Amniotic stem cell (primary cell): ENCODE results near the gene CFC1.
"Not testable (repeated sequence)": the region's sequence is repeated elsewhere in the genome, so short reads cannot be mapped to it uniquely, and the experiment has no call there.

Experiments
- DNase-seq: peaks from one replicate; lab custom pipeline; 2025; lab: John Stamatoyannopoulos, UW

The CFC1 gene

DNA sequence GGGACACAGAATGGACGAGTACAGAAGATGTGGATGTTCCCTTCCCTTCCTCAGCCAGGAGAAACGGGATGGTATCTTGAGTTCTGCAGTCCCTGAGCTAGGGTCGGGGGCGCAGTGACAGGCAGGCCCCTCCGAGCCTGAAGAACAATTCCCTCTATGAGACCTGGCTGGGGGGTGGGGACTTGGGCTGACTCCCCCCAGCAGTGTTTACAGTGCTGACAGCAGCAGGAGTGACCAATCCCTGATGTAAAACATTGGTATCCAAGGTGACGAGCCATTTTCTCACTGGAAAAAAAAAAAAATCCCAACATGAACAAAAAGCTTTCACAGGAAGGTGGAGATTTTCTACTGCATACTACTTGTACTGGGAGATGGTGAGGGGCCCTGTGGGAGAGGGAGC lies at the start of gene CFC1:
TSS of gene CFC1 (minus strand) at position 183 of the 400 bp plus-strand sequence. CDS start 288 bp downstream, outside the sequence.
- not testable (repeated sequence) for DNase-seq

DNA sequence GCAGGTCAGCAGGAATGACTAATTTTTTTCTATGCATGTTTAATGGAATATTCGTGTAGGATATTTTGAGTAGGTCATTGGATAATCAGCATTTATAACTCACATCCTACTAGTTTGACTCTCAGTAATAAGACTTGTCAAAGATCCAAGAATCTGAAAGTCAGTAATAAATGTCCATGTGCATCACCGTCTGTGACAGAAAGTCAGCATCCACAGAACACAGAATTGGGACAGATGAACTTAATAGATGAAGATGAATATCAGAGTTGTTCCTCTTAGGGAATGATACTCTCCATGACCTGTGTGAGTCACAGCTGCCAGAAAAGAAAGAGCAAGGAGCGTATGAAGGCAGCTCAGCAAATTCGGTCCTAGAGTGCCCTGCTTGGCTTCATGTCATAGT lies 42.3 kb upstream of the CFC1 start:
- not testable (repeated sequence) for DNase-seq

DNA sequence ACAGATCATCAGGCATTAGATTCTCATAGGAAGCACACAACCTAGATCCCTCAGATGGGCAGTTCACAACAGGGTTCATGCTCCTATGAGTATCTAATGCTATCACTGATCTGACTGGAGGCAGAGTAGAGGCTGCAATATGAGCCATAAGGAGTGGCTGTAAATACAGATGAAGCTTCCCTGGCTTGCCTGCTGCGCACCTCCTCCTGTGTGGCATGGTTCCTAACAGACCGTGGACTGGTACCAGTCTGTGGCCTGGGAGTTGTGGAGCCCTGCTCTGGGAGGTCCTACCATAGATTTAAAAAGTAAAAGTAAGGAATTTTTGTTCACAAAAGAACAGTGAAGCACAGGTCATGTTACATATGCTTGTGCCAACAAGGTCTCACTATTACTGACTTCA lies 39.6 kb upstream of the CFC1 start:
- DNase-seq, result not testable (repeated sequence)

DNA sequence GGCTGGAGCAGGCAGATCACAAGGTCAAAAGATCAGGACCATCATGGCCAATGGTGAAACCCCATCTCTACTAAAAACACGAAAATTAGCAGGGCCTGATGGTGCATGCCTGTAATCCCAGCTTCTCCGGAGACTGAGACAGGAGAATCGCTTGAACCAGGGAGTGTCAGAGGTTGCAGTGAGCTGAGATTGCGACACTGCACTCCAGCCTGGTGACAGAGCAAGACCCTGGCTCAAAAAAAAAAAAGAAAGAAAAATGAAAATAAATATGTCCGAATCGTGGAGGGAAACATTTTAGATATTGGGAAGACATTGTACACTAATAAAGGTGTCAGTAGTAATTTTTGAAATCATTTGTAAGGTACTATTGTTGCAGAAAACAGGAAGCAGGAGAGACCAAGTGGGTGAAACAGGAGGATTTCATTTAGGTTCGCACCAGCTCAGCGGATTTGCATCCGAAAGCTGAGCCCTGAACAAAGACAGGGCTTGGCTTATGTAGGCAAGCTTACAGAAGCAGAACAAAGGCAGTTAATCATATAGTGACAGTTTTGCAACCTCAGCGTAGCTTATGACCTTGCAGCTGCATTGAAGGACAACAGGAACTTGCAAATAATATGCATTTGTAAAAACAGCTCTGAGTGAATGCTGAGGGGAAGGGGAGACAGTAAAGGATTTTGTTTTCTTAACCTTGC lies 29.6 kb upstream of the CFC1 start:
- not testable (repeated sequence) for DNase-seq

DNA sequence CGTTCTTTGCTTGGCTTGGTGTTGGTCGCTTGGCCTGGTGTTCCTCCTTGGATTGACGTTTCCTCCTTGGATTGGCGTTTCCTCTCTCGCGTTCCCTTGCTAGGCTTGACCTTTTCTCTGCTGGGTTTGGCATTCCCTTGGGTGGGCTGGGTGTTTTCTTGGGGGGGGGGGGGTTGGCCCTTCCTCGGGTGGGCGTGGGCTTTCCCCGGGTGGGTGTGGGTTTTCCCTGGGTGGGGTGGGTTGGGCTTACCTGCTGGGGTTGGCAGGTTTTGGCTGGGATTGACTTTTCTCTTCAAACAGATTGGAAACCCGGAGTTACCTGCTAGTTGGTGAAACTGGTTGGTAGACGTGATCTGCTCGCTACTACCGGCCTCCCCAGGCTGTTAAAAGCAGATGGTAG lies 11.8 kb upstream of the CFC1 start, which contains the start of gene POTEJ:
TSS of gene POTEJ (plus strand) at position 301 of the 400 bp plus-strand sequence. CDS start at position 394, 93 bp downstream.
- DNase-seq, result not testable (repeated sequence)

DNA sequence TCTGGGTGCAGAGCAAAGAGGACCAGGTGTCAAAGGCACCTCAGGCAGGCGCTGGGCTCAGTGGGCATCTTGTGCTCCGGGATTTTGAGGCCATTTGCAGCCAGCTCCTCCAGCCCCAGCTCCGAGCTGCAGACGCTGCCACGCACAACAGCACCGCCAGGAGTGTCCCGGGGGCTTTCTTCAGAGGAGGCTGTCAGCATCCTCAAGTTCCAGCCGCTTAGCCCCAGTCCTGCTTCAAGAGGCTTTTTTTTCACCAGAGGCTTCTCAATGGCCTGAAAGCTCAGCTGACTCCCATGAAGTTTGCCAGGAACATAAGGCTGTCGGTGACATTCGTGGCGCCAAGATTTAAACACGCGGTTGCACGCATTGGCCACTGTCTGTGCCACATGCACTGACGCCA lies 11.1 kb upstream of the CFC1 start:
- DNase-seq, result not testable (repeated sequence)

DNA sequence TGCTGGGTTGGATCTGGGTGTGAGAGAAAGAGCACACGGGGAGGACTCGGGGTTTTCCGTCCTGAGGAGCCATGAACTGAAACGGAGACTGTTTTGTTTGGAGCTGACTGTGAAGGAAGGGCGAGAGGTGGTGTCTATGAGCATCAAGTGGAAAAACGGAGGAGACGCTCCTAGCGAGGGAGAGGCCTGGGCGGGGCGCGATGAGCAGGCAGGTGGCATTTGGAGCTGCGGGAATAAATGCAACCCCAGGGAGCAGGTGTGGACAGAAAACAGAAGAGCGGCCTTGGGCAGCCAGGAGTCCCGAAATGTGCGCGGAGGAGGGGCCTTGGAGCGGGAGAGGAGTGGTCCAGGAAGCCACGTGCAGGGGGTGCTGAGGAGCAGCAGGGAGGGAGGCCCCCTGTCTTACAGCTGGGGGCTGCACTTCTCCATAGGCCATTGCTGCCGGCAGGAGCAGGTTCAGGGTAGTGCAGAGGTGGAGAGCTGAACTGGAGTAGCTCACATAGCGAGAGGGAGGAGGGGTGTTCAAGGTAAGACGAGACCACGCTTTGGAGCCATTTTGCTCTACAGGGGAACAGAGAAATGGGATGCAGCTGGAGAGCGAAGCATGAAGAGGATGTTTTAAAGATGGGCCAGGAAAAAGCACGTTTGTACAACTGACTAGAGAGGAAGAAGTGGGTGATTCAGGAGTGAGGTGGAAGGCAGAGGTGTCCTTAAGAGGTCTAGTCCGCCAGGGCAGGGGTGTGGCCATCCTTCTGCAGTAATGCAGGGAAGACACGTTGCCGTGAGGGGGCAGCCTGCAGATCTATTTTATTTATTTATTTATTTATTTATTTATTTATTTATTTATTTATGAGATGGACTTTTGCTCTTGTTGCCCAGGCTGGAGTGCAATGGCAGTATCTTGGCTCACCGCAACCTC lies 9.9 kb upstream of the CFC1 start:
- not testable (repeated sequence) for DNase-seq

DNA sequence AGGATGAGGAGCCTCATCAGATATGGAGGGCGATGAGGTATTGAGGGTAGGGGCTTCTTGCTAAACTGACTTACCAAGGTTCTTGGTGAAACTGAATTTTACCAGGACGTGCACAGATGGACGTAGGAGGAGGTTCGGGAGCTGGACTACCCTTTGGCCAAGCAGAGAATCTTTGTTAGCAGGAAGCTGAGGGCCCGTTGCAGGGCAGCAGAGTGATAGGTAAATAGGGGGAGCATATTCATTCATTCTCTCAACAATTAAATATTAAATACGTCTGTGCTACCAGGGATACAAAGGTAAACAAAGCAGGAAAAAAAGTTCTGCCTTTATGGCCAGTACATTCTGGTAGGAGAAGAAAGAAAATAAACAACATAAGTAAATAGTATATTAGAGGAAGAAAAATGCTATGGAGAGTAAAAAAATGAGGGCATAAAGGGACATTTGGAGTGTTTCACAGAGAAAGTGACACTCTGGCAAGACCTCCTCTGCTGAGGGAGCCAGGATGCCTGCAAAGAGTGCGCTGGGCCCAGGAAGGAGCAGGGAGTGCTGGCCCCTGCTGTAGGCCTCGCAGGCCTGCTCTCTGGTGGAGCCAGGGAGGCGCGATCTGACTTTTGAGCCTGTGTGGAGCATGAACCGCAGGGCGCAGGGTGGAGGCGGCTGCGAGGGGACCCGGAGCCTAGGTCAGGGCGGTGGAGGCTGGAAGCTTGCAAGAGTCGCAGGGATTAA lies 9.1 kb upstream of the CFC1 start:
- not testable (repeated sequence) for DNase-seq

DNA sequence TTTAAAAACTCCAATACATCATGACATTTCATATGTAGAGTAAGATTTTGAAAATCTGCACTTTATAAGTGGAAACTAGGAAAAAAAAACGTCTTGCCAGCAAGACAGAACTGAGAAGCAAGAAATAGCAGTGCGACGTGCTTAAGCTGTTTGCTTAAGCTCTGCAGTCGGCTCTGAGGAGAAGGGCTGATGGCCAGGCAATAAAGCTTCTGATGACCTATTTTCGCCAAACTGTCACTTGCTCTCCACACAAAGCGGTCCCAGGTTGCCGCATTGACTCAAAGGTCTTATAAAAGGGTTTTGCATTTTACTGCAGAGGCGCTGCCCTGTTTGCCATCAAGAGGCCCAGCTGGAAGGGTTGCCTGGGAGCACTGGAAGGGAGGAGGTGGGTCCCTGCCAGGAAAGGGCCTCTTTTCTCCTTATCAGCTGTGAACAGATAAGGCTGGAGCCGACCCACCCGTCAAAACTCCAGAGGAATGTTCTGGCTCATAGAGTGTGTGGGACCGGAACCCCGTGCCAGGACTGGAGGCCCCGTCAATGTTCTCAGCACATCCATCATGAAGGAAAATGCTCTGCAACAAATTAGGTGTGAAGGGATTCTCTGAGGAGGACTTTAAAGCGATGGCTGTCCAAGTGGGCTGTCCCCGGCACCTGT lies 2.4 kb upstream of the CFC1 start:
- DNase-seq, result not testable (repeated sequence)

DNA sequence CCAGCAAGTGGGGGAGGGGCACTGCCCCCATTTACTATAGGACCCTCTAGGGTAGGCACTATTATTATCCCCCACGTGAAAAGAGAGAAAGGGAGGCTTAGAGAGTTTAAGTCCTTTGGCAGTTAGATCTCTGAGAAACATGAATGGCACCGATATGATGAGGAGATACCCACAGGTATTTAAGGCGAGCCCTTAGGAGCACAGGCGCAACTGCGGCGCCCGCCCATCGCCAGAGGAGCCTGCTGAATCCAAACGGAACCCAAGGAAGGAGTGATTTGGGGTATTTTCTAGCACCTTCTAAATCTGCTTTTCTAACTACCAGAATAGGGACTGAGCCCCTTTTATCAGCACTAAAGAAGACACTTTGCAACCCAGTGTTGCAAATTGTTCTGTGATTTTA lies 551 bp upstream of the CFC1 start:
- not testable (repeated sequence) for DNase-seq

DNA sequence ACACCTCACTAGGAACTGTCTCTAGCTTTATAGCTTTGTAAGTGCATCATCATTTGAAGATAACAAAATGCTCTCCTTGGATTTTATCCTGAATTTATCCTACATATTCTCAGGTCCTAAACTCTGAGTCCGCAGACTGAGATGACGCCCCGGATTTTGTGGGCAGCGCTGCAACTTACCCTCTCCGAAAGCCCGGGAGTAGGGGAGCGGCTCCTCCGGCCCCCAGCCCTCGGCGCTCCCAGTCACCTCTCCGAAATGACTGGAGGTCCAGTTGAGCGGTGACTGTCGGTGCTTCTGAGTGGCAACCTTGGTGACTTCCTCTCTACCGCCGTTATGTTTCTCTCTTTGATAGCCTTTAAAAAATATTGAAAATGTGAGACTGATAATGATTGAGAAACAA lies 912 bp downstream of the CFC1 start:
- DNase-seq, result not testable (repeated sequence)

DNA sequence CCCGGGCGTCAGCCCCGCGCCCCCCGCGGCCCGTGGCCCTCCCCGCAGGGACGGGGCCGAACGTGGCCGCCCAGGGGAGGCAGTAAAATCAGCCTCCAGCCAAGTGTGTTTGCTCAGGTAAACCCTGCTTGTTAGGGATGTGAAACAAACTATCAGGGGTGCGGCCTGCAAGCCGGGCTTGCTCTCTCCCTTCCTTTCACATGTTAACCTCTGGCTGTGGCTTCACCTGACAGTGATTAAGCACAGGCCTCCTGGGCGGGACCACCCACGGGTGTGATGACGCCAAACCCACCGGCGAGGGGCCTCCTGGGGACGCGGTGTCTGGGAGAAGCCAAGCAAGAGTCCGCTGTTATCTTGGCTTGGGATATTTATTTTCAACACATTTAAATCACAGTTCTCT lies 1.4 kb downstream of the CFC1 start:
- not testable (repeated sequence) for DNase-seq

DNA sequence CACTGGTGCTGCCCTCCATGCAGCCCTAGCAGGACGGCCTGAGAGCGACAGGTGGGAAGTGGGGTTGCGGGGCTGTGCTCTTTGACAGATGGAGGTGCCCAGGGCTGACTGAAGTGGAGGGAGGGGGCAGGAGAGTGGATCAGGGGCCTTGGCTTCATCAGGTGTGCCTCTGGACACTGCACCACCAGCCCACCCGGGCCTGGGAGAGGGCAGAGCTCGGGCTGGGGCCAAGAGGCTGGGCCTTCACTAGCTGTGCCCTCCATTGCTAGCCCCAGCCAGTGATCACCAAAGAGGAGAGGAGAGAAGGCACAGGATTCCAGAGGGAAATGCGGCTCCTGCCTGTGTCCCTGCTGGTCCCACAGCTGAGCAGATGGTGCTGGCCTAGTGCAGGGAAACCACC lies 2.6 kb downstream of the CFC1 start:
- DNase-seq, result not testable (repeated sequence)

DNA sequence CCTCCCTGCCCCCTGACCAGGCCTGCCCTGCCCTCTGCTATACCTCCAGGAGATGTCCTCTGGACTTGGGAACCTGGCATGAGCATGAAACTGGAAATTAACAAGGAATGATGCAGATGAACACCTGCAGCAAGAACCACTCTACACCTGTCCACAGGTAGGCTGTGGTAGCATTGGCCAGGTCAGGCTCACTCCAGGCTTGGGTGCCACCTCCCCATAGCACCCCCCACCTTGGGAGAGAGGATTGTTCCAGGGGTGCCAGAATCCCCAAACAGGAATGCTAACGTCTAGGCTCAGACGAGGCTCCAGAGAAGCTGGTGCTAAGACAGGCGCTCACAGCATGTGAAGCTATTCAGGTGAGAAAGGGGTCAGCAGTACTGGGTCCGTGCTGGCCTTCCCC lies 5.4 kb downstream of the CFC1 start:
- DNase-seq, result not testable (repeated sequence)

DNA sequence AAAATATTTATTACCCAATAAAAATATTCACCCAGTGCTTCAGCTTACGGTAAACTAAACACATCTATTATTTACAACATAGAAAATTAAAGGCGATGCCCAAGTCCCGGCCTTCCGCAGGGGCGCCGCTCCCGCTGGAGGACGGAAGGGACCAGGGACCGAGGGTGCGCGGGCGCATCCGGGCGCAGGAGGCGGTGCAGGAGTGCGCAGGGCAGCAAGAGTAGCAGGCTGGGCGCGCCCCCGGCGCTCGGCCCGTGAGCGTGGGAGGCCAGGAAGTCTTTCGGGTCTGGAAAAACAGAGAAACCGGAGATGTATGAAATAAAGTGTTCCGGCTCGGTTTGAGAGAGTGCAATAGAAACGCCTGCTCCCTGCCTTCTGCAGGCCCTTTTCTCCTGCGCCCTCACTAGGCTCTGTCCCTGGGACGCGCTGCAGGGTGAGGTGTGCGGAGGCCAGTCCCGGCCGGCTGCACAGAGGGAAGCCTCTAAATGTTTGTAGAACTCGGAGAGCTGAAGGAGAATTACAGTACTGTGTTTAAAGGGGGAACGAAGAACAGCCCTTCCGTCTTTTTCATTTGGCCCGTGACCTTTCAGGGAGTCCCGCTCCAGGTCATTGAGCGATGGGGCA lies 6.5 kb downstream of the CFC1 start:
- DNase-seq, result not testable (repeated sequence)

DNA sequence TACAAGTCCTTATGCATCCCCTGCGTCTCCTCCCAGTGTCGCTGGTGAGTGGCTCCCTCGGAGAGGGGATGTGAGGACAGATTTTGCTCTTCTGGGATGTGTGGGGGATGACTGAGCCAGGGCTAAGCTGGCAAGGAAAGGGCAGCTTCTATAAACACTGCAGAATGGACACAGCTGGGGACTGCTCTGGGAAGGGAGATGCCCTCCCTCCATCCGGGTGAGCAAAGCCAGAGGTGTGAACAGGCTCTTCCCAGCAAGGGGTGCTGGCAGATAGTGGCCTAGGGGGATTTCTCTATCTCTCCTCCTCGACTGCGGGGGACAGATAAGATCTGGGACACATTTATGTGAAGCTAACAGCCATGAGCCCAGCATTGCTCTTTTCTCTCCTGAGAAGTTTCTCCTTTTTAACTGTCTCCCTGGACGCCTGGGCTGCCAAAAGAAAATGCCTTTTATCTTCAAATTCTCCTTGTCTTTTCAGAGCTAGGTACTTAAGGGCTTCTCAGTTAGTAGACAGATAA lies 8.5 kb downstream of the CFC1 start:
- DNase-seq, result not testable (repeated sequence)

DNA sequence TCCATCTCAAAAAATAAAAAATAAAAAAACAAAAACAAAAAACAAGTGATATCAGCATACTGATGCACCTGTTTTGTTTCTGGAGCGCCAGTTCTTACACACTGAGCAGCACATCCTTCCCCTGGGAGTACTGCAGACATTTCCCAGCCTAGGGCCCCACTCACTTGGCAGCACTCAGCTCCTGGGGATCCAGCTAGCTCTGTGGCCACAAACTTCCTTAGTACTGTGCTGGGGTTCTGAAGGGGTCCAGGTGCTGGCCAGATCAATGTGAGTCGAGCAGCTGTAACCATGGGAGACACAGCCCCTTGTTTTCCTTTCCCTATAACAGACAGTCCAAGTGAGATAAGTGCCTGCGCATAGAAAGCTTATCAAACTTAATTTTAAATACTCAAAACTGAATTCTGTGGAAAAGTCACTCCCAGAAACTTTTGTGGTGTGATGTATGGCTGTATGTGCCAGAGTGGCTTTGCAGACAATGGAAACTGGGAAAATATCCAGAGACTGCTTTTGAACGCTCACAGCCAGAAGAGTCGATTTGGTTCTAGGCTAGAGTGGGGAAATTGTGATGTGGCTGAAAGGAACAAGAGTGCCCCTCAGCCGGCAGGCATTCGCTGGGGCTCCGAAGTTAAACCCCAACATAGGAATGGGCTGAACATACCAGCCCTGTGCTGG lies 9.1 kb downstream of the CFC1 start:
- not testable (repeated sequence) for DNase-seq

DNA sequence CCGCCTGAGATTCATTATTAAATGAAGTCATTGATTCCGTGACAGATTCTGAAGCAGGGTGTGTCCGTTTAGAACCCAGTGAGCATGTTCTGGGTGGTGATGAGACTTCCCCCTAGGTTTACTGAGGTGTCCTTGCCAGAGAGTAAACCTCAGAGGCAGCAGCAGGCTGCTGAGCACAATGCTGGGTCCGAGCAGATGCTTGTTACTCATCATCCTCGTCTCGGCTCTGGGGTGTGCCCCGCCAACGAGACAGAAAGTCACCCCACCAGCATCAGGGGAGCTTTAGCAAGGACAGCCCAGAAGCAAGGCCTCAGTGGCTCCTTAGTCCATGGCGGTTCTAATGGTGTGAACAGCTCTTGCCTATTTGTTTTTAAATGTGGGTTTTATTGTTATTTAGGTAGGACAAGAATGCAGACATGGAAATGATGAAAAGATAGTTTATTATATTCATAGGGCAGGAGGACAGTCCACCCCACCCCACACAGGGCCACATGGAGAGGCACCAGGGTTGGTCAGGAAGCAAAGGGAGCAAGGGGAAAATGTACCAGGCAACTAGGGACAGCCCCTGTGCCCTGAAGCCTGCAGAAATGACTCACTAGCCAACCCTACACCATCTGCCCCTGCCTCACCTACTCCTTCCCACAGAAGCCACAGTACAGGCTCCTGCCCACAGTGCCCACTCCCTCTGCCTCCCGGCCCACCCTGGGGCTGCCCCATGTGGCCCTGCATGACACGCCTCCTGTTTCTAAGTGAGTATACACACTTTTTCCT lies 10.5 kb downstream of the CFC1 start:
- DNase-seq, result not testable (repeated sequence)

DNA sequence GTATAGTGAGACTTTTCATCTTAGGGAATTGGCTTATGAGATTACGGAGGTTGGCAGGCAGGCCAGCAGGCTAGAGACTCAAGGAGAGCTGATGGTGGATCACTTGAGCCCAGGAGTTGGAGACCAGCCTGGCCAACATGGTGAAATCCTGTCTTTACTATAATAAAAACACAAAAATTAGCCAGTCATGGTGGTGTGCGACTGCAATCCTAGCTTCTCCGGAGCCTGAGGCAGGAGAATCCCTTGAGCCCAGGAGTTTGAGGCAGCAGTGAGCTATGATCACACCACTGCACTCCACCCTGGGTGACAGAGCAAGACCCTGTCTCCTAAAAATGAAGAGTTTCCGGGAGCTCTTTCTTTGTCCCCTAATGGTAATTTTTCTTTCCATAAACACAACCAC lies 14.6 kb downstream of the CFC1 start:
- not testable (repeated sequence) for DNase-seq

DNA sequence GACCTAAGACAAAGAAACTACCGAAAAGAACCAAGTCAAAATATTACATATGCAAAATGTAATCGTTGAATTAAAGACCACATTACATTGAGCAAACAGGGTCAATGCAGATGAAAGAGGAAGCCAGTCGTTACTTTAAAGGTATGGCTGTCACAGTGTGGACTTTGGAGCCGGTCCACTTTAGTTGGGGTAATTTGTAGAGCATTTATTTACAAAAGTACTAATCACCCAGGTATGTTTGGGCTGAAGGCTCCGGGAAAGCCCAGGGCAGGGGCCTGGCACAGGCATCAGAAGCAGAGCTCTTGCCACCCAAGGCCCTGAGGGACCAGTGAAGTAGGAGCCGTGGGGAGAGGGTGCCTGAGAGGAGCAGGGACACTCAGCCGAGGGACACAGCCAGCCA lies 15.8 kb downstream of the CFC1 start:
- not testable (repeated sequence) for DNase-seq
